Large intestine (tissue), 3 donors: ENCODE data around the gene ZMYM2. TPM values are rescaled to one million over a fixed set of nuclear protein-coding genes. Genes with fewer than 3 reads are reported as not detected.
"Not testable (repeated sequence)": the region's sequence is repeated elsewhere in the genome, so short reads cannot be mapped to it uniquely, and the experiment has no call there.

Experiments
- DNase-seq, 2 donors: peaks; one replicate each; pipeline versions ENCODE4 v3.0.0 to v3.0.0-alpha.2; 2013
- H3K27ac ChIP-seq: one replicate; pipeline ENCODE4 v1.5.1; 2013; ENCODE audit warnings: low read length
- H3K27me3 ChIP-seq: 2 replicates; pipeline ENCODE4 v1.6.1; 2013; ENCODE audit warnings: low read length; ENCODE audit not compliant: control insufficient read depth, insufficient read depth
- H3K36me3 ChIP-seq: 2 replicates; pipeline ENCODE4 v1.6.1; 2013; ENCODE audit warnings: low read length; ENCODE audit not compliant: control insufficient read depth, insufficient read depth
- H3K4me1 ChIP-seq: one replicate; pipeline ENCODE4 v1.6.1; 2013; ENCODE audit warnings: low read length; ENCODE audit not compliant: control insufficient read depth, insufficient read depth
- H3K4me3 ChIP-seq: one replicate; pipeline ENCODE4 v1.5.1; 2013; ENCODE audit warnings: low read length
- H3K9me3 ChIP-seq: one replicate; pipeline ENCODE4 v1.6.1; 2013; ENCODE audit warnings: mild to moderate bottlenecking, low read depth, low read length, moderate library complexity; ENCODE audit not compliant: control insufficient read depth
- WGBS: methylation state at CpG from one replicate; pipeline ENCODE4 v1.1.5; 2013; ENCODE audit warnings: low lambda C conversion rate; ENCODE audit not compliant: insufficient coverage; 5-methylcytosine and 5-hydroxymethylcytosine counted together
- polyA plus RNA-seq: library from polyadenylated mRNA; unstranded; fragments of 120-200 nt; gene quantifications from one replicate; pipeline ENCODE4 v1.2.1, GENCODE V29; 2013

The ZMYM2 gene
- polyA plus RNA-seq, 1 donor: 53.4 TPM

- 100% methylated on average over 2 of the region's 2 CpGs for WGBS
- Histone ChIP-seq H3K27me3 (no peaks in the 10 kb centered on the region), H3K4me1 (no peaks in the 10 kb centered on the region), H3K36me3 (peaks cover 27% of the 10 kb centered on the region), H3K9me3 (peaks cover 14% of the 10 kb centered on the region), H3K27ac (no peak overlapping the region), H3K4me3 (no peak overlapping the region)
- no peak for DNase-seq
Measured at GRCh38 chr13:20015763-20016162, 57.2 kb downstream of the ZMYM2 start.

DNA sequence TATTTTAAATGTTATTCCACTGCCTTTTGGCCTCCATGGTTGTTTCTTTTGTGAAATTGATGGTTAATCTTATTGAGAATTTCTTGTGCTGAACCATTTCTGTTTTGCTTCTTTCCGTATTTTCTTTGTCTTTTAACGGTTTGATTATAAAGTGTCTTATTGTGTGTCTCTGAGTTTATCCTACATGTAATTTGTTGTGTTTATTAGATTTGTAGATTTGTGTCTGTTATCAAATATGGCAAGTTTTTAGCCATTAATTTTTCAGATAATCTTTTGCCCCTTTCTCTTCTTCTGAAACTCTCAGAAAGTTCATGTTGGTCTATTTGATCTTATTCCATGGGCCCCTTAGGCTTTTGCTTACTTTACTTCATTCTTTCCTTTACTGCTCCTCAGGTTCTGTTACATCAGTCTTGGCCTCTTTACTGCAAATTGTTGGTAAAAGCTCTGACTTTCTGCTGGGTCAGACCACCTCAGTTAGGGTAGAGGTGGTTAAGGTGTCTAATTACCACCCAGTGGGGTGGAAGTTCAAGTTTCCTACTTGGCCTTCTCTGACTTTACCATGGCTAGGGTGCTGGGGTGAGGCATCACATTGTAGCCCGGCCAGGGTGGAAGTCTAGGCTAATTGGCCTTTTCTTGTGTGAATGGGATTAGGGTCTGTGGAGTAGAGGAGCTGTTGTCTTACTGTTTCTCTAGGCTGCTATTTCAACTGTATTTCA is 58.3 kb downstream of the ZMYM2 start:
- DNase-seq: no peak
- no peaks in the 10 kb centered on the region for H3K4me1 ChIP-seq
- H3K27ac ChIP-seq: no peak overlapping the region
- 100% methylated on average over 1 of the region's 3 CpGs for WGBS
- H3K9me3 ChIP-seq: peaks cover 14% of the 10 kb centered on the region
- H3K27me3 ChIP-seq: no peaks in the 10 kb centered on the region
- no peak overlapping the region for H3K4me3 ChIP-seq
- H3K36me3 ChIP-seq: peaks cover 30% of the 10 kb centered on the region

GRCh38 chr13:20017365-20017711 is 58.8 kb downstream of the ZMYM2 start:
- Histone ChIP-seq H3K36me3 (peaks cover 29% of the 10 kb centered on the region), H3K4me3 (no peak overlapping the region), H3K27me3 (no peaks in the 10 kb centered on the region), H3K27ac (no peak overlapping the region), H3K4me1 (no peaks in the 10 kb centered on the region), H3K9me3 (peaks cover 14% of the 10 kb centered on the region)
- 83% methylated on average over 1 of the region's 1 CpG for WGBS
- no peak for DNase-seq

- Histone ChIP-seq H3K27ac (no peak overlapping the region), H3K4me1 (no peaks in the 10 kb centered on the region), H3K36me3 (peaks cover 31% of the 10 kb centered on the region), H3K27me3 (no peaks in the 10 kb centered on the region), H3K4me3 (no peak overlapping the region), H3K9me3 (peaks cover 14% of the 10 kb centered on the region)
- no CpG with 5 or more reads among the region's 2 CpGs for WGBS
- DNase-seq: no peak
Measured at GRCh38 chr13:20019043-20019442, 60.5 kb downstream of the ZMYM2 start.

- WGBS: 70% methylated on average over 1 of the region's 2 CpGs
- Histone ChIP-seq H3K4me3 (no peak overlapping the region), H3K36me3 (peaks cover 27% of the 10 kb centered on the region)
Measured at GRCh38 chr13:20024702-20025101, 66.2 kb downstream of the ZMYM2 start.

DNA sequence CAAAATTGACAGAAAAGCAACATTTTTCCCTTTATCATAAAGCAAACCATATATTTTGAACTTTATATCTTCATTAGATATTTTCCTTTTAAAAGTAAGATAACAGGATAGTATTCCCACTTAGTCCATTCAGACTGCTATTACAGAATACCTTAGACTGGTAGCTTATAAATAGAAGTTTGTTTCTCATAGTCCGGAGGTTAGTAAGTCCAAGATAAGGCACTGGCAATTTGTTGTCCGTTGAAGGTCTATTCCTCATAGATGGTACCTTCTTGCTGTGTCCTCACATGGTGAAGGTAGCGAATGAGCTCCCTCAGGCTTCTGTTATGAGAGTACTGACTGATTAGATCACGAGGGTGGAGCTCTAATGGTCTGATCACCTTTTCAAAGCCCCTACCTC is 70.4 kb downstream of the ZMYM2 start:
- H3K27me3 ChIP-seq: no peaks in the 10 kb centered on the region
- H3K4me1 ChIP-seq: no peaks in the 10 kb centered on the region
- H3K27ac ChIP-seq: no peak overlapping the region
- peaks cover 27% of the 10 kb centered on the region for H3K36me3 ChIP-seq
- no CpG with 5 or more reads among the region's 4 CpGs for WGBS
- no peak overlapping the region for H3K4me3 ChIP-seq
- DNase-seq: no peak
- no peaks in the 10 kb centered on the region for H3K9me3 ChIP-seq

More at GRCh38 chr13:20024702-20025101, 66.2 kb downstream of the ZMYM2 start:
- H3K27ac ChIP-seq: no peak overlapping the region
- no peaks in the 10 kb centered on the region for H3K9me3 ChIP-seq
- DNase-seq: no peak
- H3K4me1 ChIP-seq: no peaks in the 10 kb centered on the region
- H3K27me3 ChIP-seq: no peaks in the 10 kb centered on the region

GRCh38 chr13:20033486-20033885 is 75.0 kb downstream of the ZMYM2 start:
- Histone ChIP-seq H3K27me3 (no peaks in the 10 kb centered on the region), H3K9me3 (no peaks in the 10 kb centered on the region), H3K27ac (no peak overlapping the region), H3K4me1 (no peaks in the 10 kb centered on the region), H3K4me3 (no peak overlapping the region), H3K36me3 (peaks cover 36% of the 10 kb centered on the region)
- WGBS: no CpG with 5 or more reads among the region's 1 CpG
- DNase-seq: no peak

- H3K4me3 ChIP-seq: no peak overlapping the region
- WGBS: 89% methylated on average over 3 of the region's 4 CpGs
Measured at GRCh38 chr13:20035130-20035529, 76.6 kb downstream of the ZMYM2 start.

GRCh38 chr13:20037908-20038307 is 79.4 kb downstream of the ZMYM2 start:
- no peaks in the 10 kb centered on the region for H3K4me1 ChIP-seq

More at GRCh38 chr13:20035130-20035529, 76.6 kb downstream of the ZMYM2 start:
- Histone ChIP-seq H3K36me3 (peaks cover 41% of the 10 kb centered on the region), H3K27ac (no peak overlapping the region), H3K9me3 (no peaks in the 10 kb centered on the region), H3K27me3 (no peaks in the 10 kb centered on the region), H3K4me1 (no peaks in the 10 kb centered on the region)
- DNase-seq: no peak

GRCh38 chr13:20042603-20043002 is 84.1 kb downstream of the ZMYM2 start:
- DNase-seq, H3K27ac ChIP-seq, H3K4me3 ChIP-seq, H3K4me1 ChIP-seq, H3K9me3 ChIP-seq, H3K27me3 ChIP-seq: not testable (repeated sequence)
- WGBS: no CpG with 5 or more reads among the region's 4 CpGs
- H3K36me3 ChIP-seq: peaks cover 49% of the 10 kb centered on the region

More at GRCh38 chr13:20037908-20038307, 79.4 kb downstream of the ZMYM2 start:
- H3K27ac ChIP-seq: no peak overlapping the region
- no peak for DNase-seq
- H3K9me3 ChIP-seq: no peaks in the 10 kb centered on the region
- no peak overlapping the region for H3K4me3 ChIP-seq
- H3K27me3 ChIP-seq: no peaks in the 10 kb centered on the region
- peaks cover 45% of the 10 kb centered on the region for H3K36me3 ChIP-seq
